IMR-90 (cell line): ENCODE data around the gene SNRPE. TPM values are rescaled to one million over a fixed set of nuclear protein-coding genes. Genes with fewer than 3 reads are reported as not detected.

Source experiments
- ATAC-seq: fragments of 200-7000 bp; cut with Tn5 transposase; 2 replicates; pipeline ENCODE4 v1.9.1; 2020; ENCODE audit warnings: low read depth, mild to moderate bottlenecking, moderate library complexity
- BruUV-seq: library from RNA; stranded (reverse); fragments of 400-500 nt; replicated peaks from 2 replicates; lab custom pipeline; 2021; lab: Mats Ljungman, UMichigan
- CTCF ChIA-PET: fragments of 300-600 bp; formaldehyde crosslinking; extraction: SDS; loops from one replicate; lab custom pipeline; 2021; ENCODE audit warnings: antibody characterized with exemption; lab: Yijun Ruan, JAX
- POLR2A ChIA-PET: fragments of 300-600 bp; sonication (Branson Sonifier 250); formaldehyde crosslinking; loops from one replicate; lab custom pipeline; 2022; ENCODE audit warnings: antibody characterized with exemption; ENCODE audit not compliant: unreplicated experiment; lab: Charles Lee
- DNase-seq: peaks from one replicate; pipeline ENCODE4 v3.0.0; 2013
- H2AFZ ChIP-seq: replicated peaks from 2 replicates; pipeline ENCODE3; 2013; ENCODE audit warnings: low read length, mild to moderate bottlenecking; ENCODE audit not compliant: poor library complexity
- H2AK5ac ChIP-seq: 2 replicates; pipeline ENCODE4 v1.6.1; 2013; ENCODE audit warnings: low read depth, low read length, inconsistent platforms
- H2AK9ac ChIP-seq: replicated peaks from 2 replicates; pipeline ENCODE3; 2013; ENCODE audit warnings: mild to moderate bottlenecking, low read depth, low read length, moderate library complexity; ENCODE audit not compliant: poor library complexity
- H2BK120ac ChIP-seq: 2 replicates; pipeline ENCODE4 v1.6.1; 2013; ENCODE audit warnings: low read depth, low read length, inconsistent platforms
- H2BK15ac ChIP-seq: 3 replicates; pipeline ENCODE4 v1.6.1; 2013; ENCODE audit warnings: low read depth, low read length, inconsistent platforms
- H2BK20ac ChIP-seq: 2 replicates; pipeline ENCODE4 v1.6.1; 2013; ENCODE audit warnings: low read depth, mild to moderate bottlenecking, inconsistent platforms, low read length, moderate library complexity
- H2BK5ac ChIP-seq: 2 replicates; pipeline ENCODE4 v1.6.1; 2013; ENCODE audit warnings: mild to moderate bottlenecking, low read depth, low read length, inconsistent platforms; ENCODE audit not compliant: poor library complexity, severe bottlenecking
- H3K14ac ChIP-seq: replicated peaks from 2 replicates; pipeline ENCODE4 v1.6.1; 2013; ENCODE audit warnings: low read depth, low read length, inconsistent platforms
- H3K18ac ChIP-seq: 2 replicates; pipeline ENCODE4 v1.6.1; 2013; ENCODE audit warnings: low read depth, low read length, control low read depth
- H3K23ac ChIP-seq: 2 replicates; pipeline ENCODE4 v1.6.1; 2013; ENCODE audit warnings: low read depth, low read length, inconsistent platforms
- H3K27ac ChIP-seq: 2 replicates; pipeline ENCODE4 v1.5.1; 2013; ENCODE audit warnings: mild to moderate bottlenecking, control low read depth, low read length; ENCODE audit not compliant: insufficient read depth
- H3K27me3 ChIP-seq: 2 replicates; pipeline ENCODE4 v1.6.1; 2013; ENCODE audit warnings: low read length; ENCODE audit not compliant: control insufficient read depth, insufficient read depth
- H3K36me3 ChIP-seq: 2 replicates; pipeline ENCODE4 v1.6.1; 2013; ENCODE audit warnings: low read length, mixed read lengths; ENCODE audit not compliant: control insufficient read depth, insufficient read depth
- H3K4ac ChIP-seq: 2 replicates; pipeline ENCODE4 v1.6.1; 2013; ENCODE audit warnings: low read depth, low read length, inconsistent platforms
- H3K4me1 ChIP-seq: 2 replicates; pipeline ENCODE4 v1.6.1; 2013; ENCODE audit warnings: low read length, mixed read lengths; ENCODE audit not compliant: control insufficient read depth, insufficient read depth
- H3K4me2 ChIP-seq: 2 replicates; pipeline ENCODE4 v1.6.1; 2013; ENCODE audit warnings: low read depth, mild to moderate bottlenecking, control low read depth, low read length, moderate library complexity
- H3K4me3 ChIP-seq: 2 replicates; pipeline ENCODE4 v1.5.1; 2013; ENCODE audit warnings: low read depth, mild to moderate bottlenecking, control low read depth, low read length, moderate library complexity; ENCODE audit not compliant: insufficient read depth
- H3K56ac ChIP-seq: 2 replicates; pipeline ENCODE4 v1.6.1; 2013; ENCODE audit warnings: low read length, inconsistent platforms; ENCODE audit not compliant: insufficient read depth; ENCODE audit errors: extremely low read depth
- H3K79me1 ChIP-seq, 2 experiments: 2 replicates each; pipeline ENCODE4 v1.6.1; 2013; ENCODE audit warnings: low read length in 2 of 2, inconsistent platforms in 1 of 2, low read depth in 1 of 2
- H3K9ac ChIP-seq: 2 replicates; pipeline ENCODE4 v1.6.1; 2013; ENCODE audit warnings: low read depth, low read length, control low read depth
- H3K9me1 ChIP-seq: 2 replicates; pipeline ENCODE4 v1.6.1; 2013; ENCODE audit warnings: low read length, inconsistent platforms; ENCODE audit not compliant: insufficient read depth
- H3K9me3 ChIP-seq: 2 replicates; pipeline ENCODE4 v1.6.1; 2013; ENCODE audit warnings: low read length; ENCODE audit not compliant: control insufficient read depth, insufficient read depth
- H4K20me1 ChIP-seq: 2 replicates; pipeline ENCODE4 v1.6.1; 2013; ENCODE audit warnings: low read length, inconsistent platforms; ENCODE audit not compliant: insufficient read depth
- H4K5ac ChIP-seq: 2 replicates; pipeline ENCODE4 v1.6.1; 2013; ENCODE audit warnings: mild to moderate bottlenecking, low read depth, low read length, control low read depth
- H4K8ac ChIP-seq, 2 experiments: 2 replicates each; pipeline ENCODE4 v1.6.1; 2013; ENCODE audit warnings: low read depth in 2 of 2, low read length in 2 of 2, control low read depth in 1 of 2, inconsistent platforms in 1 of 2
- H4K91ac ChIP-seq: 2 replicates; pipeline ENCODE4 v1.6.1; 2013; ENCODE audit warnings: low read depth, low read length, inconsistent platforms; ENCODE audit not compliant: insufficient read depth
- BHLHE40 ChIP-seq: fragments of 150-350 bp; IDR thresholded peaks from 2 replicates; pipeline ENCODE4 v1.6.1; 2016; ENCODE audit warnings: mild to moderate bottlenecking, low read depth, low read length
- FOS ChIP-seq: fragments of 150-350 bp; IDR thresholded peaks from 2 replicates; pipeline ENCODE4 v1.6.1; 2016; ENCODE audit warnings: low read depth, low read length
- MAFK ChIP-seq: IDR thresholded peaks from 2 replicates; pipeline ENCODE4 v1.6.1; 2012; ENCODE audit warnings: low read depth, low read length, improper control_type of control experiment
- WGBS, 2 experiments: methylation state at CpG; one replicate each; pipeline versions ENCODE4 v1.1.5 to v1.1.7; 2013; ENCODE audit warnings: missing lambda C conversion rate in 2 of 2; ENCODE audit not compliant: insufficient read length in 1 of 2; ENCODE audit errors: extremely low coverage in 2 of 2; 5-methylcytosine and 5-hydroxymethylcytosine counted together
- dilution Hi-C: fragments of 300-500 bp; cut with HindIII; formaldehyde crosslinking; loops from one replicate; pipeline ENCODE4 v1.14.3; 2018; ENCODE audit warnings: low sequenced_read_pairs; ENCODE audit not compliant: unreplicated experiment
- in situ Hi-C: fragments of 300-500 bp; cut with MboI; formaldehyde crosslinking; loops from 3 replicates; pipeline ENCODE4 v1.14.3; 2019; ENCODE audit warnings: low sequenced_read_pairs, inconsistent platforms, mixed read lengths
- intact Hi-C: fragments of 100-400 bp; cut with micrococcal nuclease; formaldehyde crosslinking; loops from 2 replicates; pipeline ENCODE4 v1.10.0; 2022
- polyA plus RNA-seq, 3 experiments: library from polyadenylated mRNA; depleted of rRNA; stranded (reverse); fragments of >200 nt; gene quantifications; 2 replicates each; pipeline ENCODE4 v1.2.3, GENCODE V29; 2012; ENCODE audit warnings: low replicate concordance in 1 of 3
- total RNA-seq: library from RNA; depleted of rRNA; stranded (reverse); fragments of >200 nt; gene quantifications from 2 replicates; pipeline ENCODE4 v1.2.3, GENCODE V29; 2012
- TF ChIP-seq, protein P1 (sequence below): conservative IDR thresholded peaks from 2 replicates; pipeline ENCODE4 v1.5.1; 2012; ENCODE audit warnings: mild to moderate bottlenecking, low read depth, low read length, improper control_type of control experiment

SNRPE gene
- total and polyA plus RNA-seq, 2 of the 4 experiments (the other 2 are of a cell fraction): 43.6 to 219 TPM

DNA sequence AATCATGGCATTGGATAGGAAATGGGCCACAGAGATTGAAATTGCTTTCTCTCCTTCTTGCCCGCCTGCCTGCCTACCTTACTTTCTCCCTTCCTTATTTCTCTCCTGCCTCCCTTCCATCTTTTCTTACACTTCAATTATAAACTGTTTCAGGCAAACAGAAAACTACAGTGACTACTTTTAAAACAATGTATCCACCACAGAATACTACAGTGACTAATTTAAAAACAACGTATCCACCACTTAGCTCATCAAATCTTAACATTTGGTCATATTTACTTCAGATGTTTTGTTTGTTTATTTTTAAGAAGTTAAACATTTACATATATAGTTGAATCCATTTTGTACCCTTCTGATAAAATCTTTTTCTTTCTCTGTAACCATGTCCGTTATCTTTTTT lies 54.4 kb downstream of the SNRPE start:
- in situ Hi-C loops: no loop called here
- dilution Hi-C loops: no loop called here
- Histone ChIP-seq H3K27me3 (no peaks in the 10 kb centered on the region), H2BK20ac (peak overlapping the region; percentile 48), H3K4me2 (peak overlapping the region; percentile 85; the same call in 1 of the 2 replicates), H2BK15ac (peak overlapping the region; percentile 45; the same call in 1 of the 3 replicates), H3K56ac (peak overlapping the region; percentile 58), H2AK9ac (no peak overlapping the region), H2AK5ac (peak overlapping the region; percentile 46), H4K91ac (peak overlapping the region; percentile 80), H3K4ac (peak overlapping the region; percentile 37), H2BK5ac (peak overlapping the region; percentile 83), H3K36me3 (no peaks in the 10 kb centered on the region), H3K27ac (peak overlapping the region; percentile 96), H4K8ac (peak overlapping the region in 1 of 2 experiments; percentile 72; a peak in 2 of 4 replicates), H3K79me1 (0 out of 4 replicates have a peak, but pooled peaks cover 0 to 4% of the 10 kb centered on the region in 2 experiments), H2BK120ac (peak overlapping the region; percentile 86), H3K9me3 (no peaks in the 10 kb centered on the region), H3K4me3 (no peak overlapping the region), H3K9me1 (peaks cover 8% of the 10 kb centered on the region; the same call in 1 of the 2 replicates), H3K23ac (peak overlapping the region; percentile 44; the same call in 1 of the 2 replicates), H4K20me1 (no peaks in the 10 kb centered on the region), H3K14ac (peak overlapping the region; percentile 6; the same call in 1 of the 2 replicates), H4K5ac (peak overlapping the region; percentile 96), H3K18ac (peak overlapping the region; percentile 96; the same call in 1 of the 2 replicates), H3K4me1 (peaks cover 7% of the 10 kb centered on the region), H2AFZ (peak overlapping the region; percentile 16), H3K9ac (no peak overlapping the region; the same call in 1 of the 2 replicates)
- DNase-seq: peak; percentile 76
- TF ChIP-seq, protein P1, sequence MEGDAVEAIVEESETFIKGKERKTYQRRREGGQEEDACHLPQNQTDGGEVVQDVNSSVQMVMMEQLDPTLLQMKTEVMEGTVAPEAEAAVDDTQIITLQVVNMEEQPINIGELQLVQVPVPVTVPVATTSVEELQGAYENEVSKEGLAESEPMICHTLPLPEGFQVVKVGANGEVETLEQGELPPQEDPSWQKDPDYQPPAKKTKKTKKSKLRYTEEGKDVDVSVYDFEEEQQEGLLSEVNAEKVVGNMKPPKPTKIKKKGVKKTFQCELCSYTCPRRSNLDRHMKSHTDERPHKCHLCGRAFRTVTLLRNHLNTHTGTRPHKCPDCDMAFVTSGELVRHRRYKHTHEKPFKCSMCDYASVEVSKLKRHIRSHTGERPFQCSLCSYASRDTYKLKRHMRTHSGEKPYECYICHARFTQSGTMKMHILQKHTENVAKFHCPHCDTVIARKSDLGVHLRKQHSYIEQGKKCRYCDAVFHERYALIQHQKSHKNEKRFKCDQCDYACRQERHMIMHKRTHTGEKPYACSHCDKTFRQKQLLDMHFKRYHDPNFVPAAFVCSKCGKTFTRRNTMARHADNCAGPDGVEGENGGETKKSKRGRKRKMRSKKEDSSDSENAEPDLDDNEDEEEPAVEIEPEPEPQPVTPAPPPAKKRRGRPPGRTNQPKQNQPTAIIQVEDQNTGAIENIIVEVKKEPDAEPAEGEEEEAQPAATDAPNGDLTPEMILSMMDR: no peak
- no peak for TF ChIP-seq BHLHE40
- peak; percentile 35; the same call in 1 of the 2 replicates for TF ChIP-seq MAFK
- TF ChIP-seq FOS: peak; percentile 76; the same call in 1 of the 2 replicates
- CTCF ChIA-PET: interaction anchor here (0.6 to 1.2 kb wide), 2 partner anchors 45 to 164 kb away, joined by 3 read pairs; no protein-coding TSS in a partner anchor
- POLR2A ChIA-PET: no interaction called here
- no TSS peak for BruUV-seq
- intact Hi-C loops: loop anchor here (1.0 kb wide), 1 partner anchor 9 kb away; no protein-coding TSS in a partner anchor
- ATAC-seq: peak; percentile 91
- WGBS, 2 experiments: 33% methylated on average over 1 of the region's 3 CpGs; no CpG with 5 or more reads in 1 of the 2 experiments
